IMR-90 (cell line): Measurements from ENCODE around the gene IP6K3. TPM values are rescaled to one million over a fixed set of nuclear protein-coding genes. Genes with fewer than 3 reads are reported as not detected.

Experiments used
- ATAC-seq: fragments of 200-7000 bp; cut with Tn5 transposase; 2 replicates; pipeline ENCODE4 v1.9.1; 2020; ENCODE audit warnings: low read depth, mild to moderate bottlenecking, moderate library complexity
- BruUV-seq: library from RNA; stranded (reverse); fragments of 400-500 nt; replicated peaks from 2 replicates; lab custom pipeline; 2021; lab: Mats Ljungman, UMichigan
- CTCF ChIA-PET: fragments of 300-600 bp; formaldehyde crosslinking; extraction: SDS; loops from one replicate; lab custom pipeline; 2021; ENCODE audit warnings: antibody characterized with exemption; lab: Yijun Ruan, JAX
- POLR2A ChIA-PET: fragments of 300-600 bp; sonication (Branson Sonifier 250); formaldehyde crosslinking; loops from one replicate; lab custom pipeline; 2022; ENCODE audit warnings: antibody characterized with exemption; ENCODE audit not compliant: unreplicated experiment; lab: Charles Lee
- DNase-seq: peaks from one replicate; pipeline ENCODE4 v3.0.0; 2013
- H2AFZ ChIP-seq: replicated peaks from 2 replicates; pipeline ENCODE3; 2013; ENCODE audit warnings: low read length, mild to moderate bottlenecking; ENCODE audit not compliant: poor library complexity
- H2AK5ac ChIP-seq: 2 replicates; pipeline ENCODE4 v1.6.1; 2013; ENCODE audit warnings: low read depth, low read length, inconsistent platforms
- H2AK9ac ChIP-seq: replicated peaks from 2 replicates; pipeline ENCODE3; 2013; ENCODE audit warnings: mild to moderate bottlenecking, low read depth, low read length, moderate library complexity; ENCODE audit not compliant: poor library complexity
- H2BK120ac ChIP-seq: 2 replicates; pipeline ENCODE4 v1.6.1; 2013; ENCODE audit warnings: low read depth, low read length, inconsistent platforms
- H2BK15ac ChIP-seq: 3 replicates; pipeline ENCODE4 v1.6.1; 2013; ENCODE audit warnings: low read depth, low read length, inconsistent platforms
- H2BK20ac ChIP-seq: 2 replicates; pipeline ENCODE4 v1.6.1; 2013; ENCODE audit warnings: low read depth, mild to moderate bottlenecking, inconsistent platforms, low read length, moderate library complexity
- H2BK5ac ChIP-seq: 2 replicates; pipeline ENCODE4 v1.6.1; 2013; ENCODE audit warnings: mild to moderate bottlenecking, low read depth, low read length, inconsistent platforms; ENCODE audit not compliant: poor library complexity, severe bottlenecking
- H3K14ac ChIP-seq: replicated peaks from 2 replicates; pipeline ENCODE4 v1.6.1; 2013; ENCODE audit warnings: low read depth, low read length, inconsistent platforms
- H3K18ac ChIP-seq: 2 replicates; pipeline ENCODE4 v1.6.1; 2013; ENCODE audit warnings: low read depth, low read length, control low read depth
- H3K23ac ChIP-seq: 2 replicates; pipeline ENCODE4 v1.6.1; 2013; ENCODE audit warnings: low read depth, low read length, inconsistent platforms
- H3K27ac ChIP-seq: 2 replicates; pipeline ENCODE4 v1.5.1; 2013; ENCODE audit warnings: mild to moderate bottlenecking, control low read depth, low read length; ENCODE audit not compliant: insufficient read depth
- H3K27me3 ChIP-seq: 2 replicates; pipeline ENCODE4 v1.6.1; 2013; ENCODE audit warnings: low read length; ENCODE audit not compliant: control insufficient read depth, insufficient read depth
- H3K36me3 ChIP-seq: 2 replicates; pipeline ENCODE4 v1.6.1; 2013; ENCODE audit warnings: low read length, mixed read lengths; ENCODE audit not compliant: control insufficient read depth, insufficient read depth
- H3K4ac ChIP-seq: 2 replicates; pipeline ENCODE4 v1.6.1; 2013; ENCODE audit warnings: low read depth, low read length, inconsistent platforms
- H3K4me1 ChIP-seq: 2 replicates; pipeline ENCODE4 v1.6.1; 2013; ENCODE audit warnings: low read length, mixed read lengths; ENCODE audit not compliant: control insufficient read depth, insufficient read depth
- H3K4me2 ChIP-seq: 2 replicates; pipeline ENCODE4 v1.6.1; 2013; ENCODE audit warnings: low read depth, mild to moderate bottlenecking, control low read depth, low read length, moderate library complexity
- H3K4me3 ChIP-seq: 2 replicates; pipeline ENCODE4 v1.5.1; 2013; ENCODE audit warnings: low read depth, mild to moderate bottlenecking, control low read depth, low read length, moderate library complexity; ENCODE audit not compliant: insufficient read depth
- H3K56ac ChIP-seq: 2 replicates; pipeline ENCODE4 v1.6.1; 2013; ENCODE audit warnings: low read length, inconsistent platforms; ENCODE audit not compliant: insufficient read depth; ENCODE audit errors: extremely low read depth
- H3K79me1 ChIP-seq, 2 experiments: 2 replicates each; pipeline ENCODE4 v1.6.1; 2013; ENCODE audit warnings: low read length in 2 of 2, inconsistent platforms in 1 of 2, low read depth in 1 of 2
- H3K9ac ChIP-seq: 2 replicates; pipeline ENCODE4 v1.6.1; 2013; ENCODE audit warnings: low read depth, low read length, control low read depth
- H3K9me1 ChIP-seq: 2 replicates; pipeline ENCODE4 v1.6.1; 2013; ENCODE audit warnings: low read length, inconsistent platforms; ENCODE audit not compliant: insufficient read depth
- H3K9me3 ChIP-seq: 2 replicates; pipeline ENCODE4 v1.6.1; 2013; ENCODE audit warnings: low read length; ENCODE audit not compliant: control insufficient read depth, insufficient read depth
- H4K20me1 ChIP-seq: 2 replicates; pipeline ENCODE4 v1.6.1; 2013; ENCODE audit warnings: low read length, inconsistent platforms; ENCODE audit not compliant: insufficient read depth
- H4K5ac ChIP-seq: 2 replicates; pipeline ENCODE4 v1.6.1; 2013; ENCODE audit warnings: mild to moderate bottlenecking, low read depth, low read length, control low read depth
- H4K8ac ChIP-seq, 2 experiments: 2 replicates each; pipeline ENCODE4 v1.6.1; 2013; ENCODE audit warnings: low read depth in 2 of 2, low read length in 2 of 2, control low read depth in 1 of 2, inconsistent platforms in 1 of 2
- H4K91ac ChIP-seq: 2 replicates; pipeline ENCODE4 v1.6.1; 2013; ENCODE audit warnings: low read depth, low read length, inconsistent platforms; ENCODE audit not compliant: insufficient read depth
- BHLHE40 ChIP-seq: fragments of 150-350 bp; IDR thresholded peaks from 2 replicates; pipeline ENCODE4 v1.6.1; 2016; ENCODE audit warnings: mild to moderate bottlenecking, low read depth, low read length
- CEBPB ChIP-seq: IDR thresholded peaks from 2 replicates; pipeline ENCODE4 v1.6.1; 2012; ENCODE audit warnings: low read depth, low read length, improper control_type of control experiment
- CHD1 ChIP-seq: IDR thresholded peaks from 2 replicates; pipeline ENCODE4 v1.6.1; 2012; ENCODE audit warnings: low read depth, low read length, improper control_type of control experiment
- CTCF ChIP-seq: conservative IDR thresholded peaks from 2 replicates; pipeline ENCODE4 v1.5.1; 2012; ENCODE audit warnings: mild to moderate bottlenecking, low read depth, low read length, improper control_type of control experiment
- ELK1 ChIP-seq: fragments of 150-350 bp; IDR thresholded peaks from 2 replicates; pipeline ENCODE4 v1.6.1; 2016; ENCODE audit warnings: low read depth, mild to moderate bottlenecking, low read length, moderate library complexity, borderline replicate concordance
- FOS ChIP-seq: fragments of 150-350 bp; IDR thresholded peaks from 2 replicates; pipeline ENCODE4 v1.6.1; 2016; ENCODE audit warnings: low read depth, low read length
- MAFK ChIP-seq: IDR thresholded peaks from 2 replicates; pipeline ENCODE4 v1.6.1; 2012; ENCODE audit warnings: low read depth, low read length, improper control_type of control experiment
- MAZ ChIP-seq: IDR thresholded peaks from 2 replicates; pipeline ENCODE4 v1.6.1; 2012; ENCODE audit warnings: low read depth, mild to moderate bottlenecking, low read length, improper control_type of control experiment, moderate library complexity, borderline replicate concordance
- MXI1 ChIP-seq: IDR thresholded peaks from 2 replicates; pipeline ENCODE4 v1.6.1; 2012; ENCODE audit warnings: low read depth, mild to moderate bottlenecking, low read length, moderate library complexity, borderline replicate concordance
- NFE2L2 ChIP-seq: fragments of 150-350 bp; IDR thresholded peaks from 2 replicates; pipeline ENCODE4 v1.6.1; 2016; ENCODE audit warnings: low read depth, mild to moderate bottlenecking, low read length
- POLR2A ChIP-seq: IDR thresholded peaks from 2 replicates; pipeline ENCODE4 v1.6.1; 2012; ENCODE audit warnings: mild to moderate bottlenecking, low read depth, low read length
- RAD21 ChIP-seq: IDR thresholded peaks from 2 replicates; pipeline ENCODE4 v1.6.1; 2012; ENCODE audit warnings: low read length, improper control_type of control experiment
- RCOR1 ChIP-seq: IDR thresholded peaks from 2 replicates; pipeline ENCODE4 v1.6.1; 2012; ENCODE audit warnings: mild to moderate bottlenecking, low read length, improper control_type of control experiment; ENCODE audit not compliant: insufficient replicate concordance
- SMC3 ChIP-seq: fragments of 150-350 bp; IDR thresholded peaks from 2 replicates; pipeline ENCODE4 v1.6.1; 2016; ENCODE audit warnings: low read depth, mild to moderate bottlenecking, antibody characterized with exemption, low read length, moderate library complexity
- USF2 ChIP-seq: fragments of 150-350 bp; IDR thresholded peaks from 2 replicates; pipeline ENCODE4 v1.6.1; 2017; ENCODE audit warnings: mild to moderate bottlenecking, antibody characterized with exemption, low read length, low read depth
- WGBS, 2 experiments: methylation state at CpG; one replicate each; pipeline versions ENCODE4 v1.1.5 to v1.1.7; 2013; ENCODE audit warnings: missing lambda C conversion rate in 2 of 2; ENCODE audit not compliant: insufficient read length in 1 of 2; ENCODE audit errors: extremely low coverage in 2 of 2; 5-methylcytosine and 5-hydroxymethylcytosine counted together
- dilution Hi-C: fragments of 300-500 bp; cut with HindIII; formaldehyde crosslinking; loops from one replicate; pipeline ENCODE4 v1.14.3; 2018; ENCODE audit warnings: low sequenced_read_pairs; ENCODE audit not compliant: unreplicated experiment
- in situ Hi-C: fragments of 300-500 bp; cut with MboI; formaldehyde crosslinking; loops from 3 replicates; pipeline ENCODE4 v1.14.3; 2019; ENCODE audit warnings: low sequenced_read_pairs, inconsistent platforms, mixed read lengths
- intact Hi-C: fragments of 100-400 bp; cut with micrococcal nuclease; formaldehyde crosslinking; loops from 2 replicates; pipeline ENCODE4 v1.10.0; 2022
- polyA plus RNA-seq, 3 experiments: library from polyadenylated mRNA; depleted of rRNA; stranded (reverse); fragments of >200 nt; gene quantifications; 2 replicates each; pipeline ENCODE4 v1.2.3, GENCODE V29; 2012; ENCODE audit warnings: low replicate concordance in 1 of 3
- total RNA-seq: library from RNA; depleted of rRNA; stranded (reverse); fragments of >200 nt; gene quantifications from 2 replicates; pipeline ENCODE4 v1.2.3, GENCODE V29; 2012

Gene IP6K3
- total and polyA plus RNA-seq, 2 of the 4 experiments (the other 2 are of a cell fraction), result 0.18 to 0.51 TPM

GRCh38 chr6:33689148-33689494, 57.6 kb downstream of the IP6K3 start:
- Histone ChIP-seq H3K4me3 (no peak overlapping the region), H3K23ac (no peak overlapping the region), H2BK5ac (no peak overlapping the region), H4K8ac (no peak overlapping the region), H3K9me1 (peaks cover 9% of the 10 kb centered on the region; the same call in 1 of the 2 replicates), H4K5ac (no peak overlapping the region), H3K4me1 (peaks cover 2% of the 10 kb centered on the region; the same call in 1 of the 2 replicates), H3K9me3 (no peaks in the 10 kb centered on the region), H3K14ac (no peak overlapping the region), H2BK120ac (no peak overlapping the region), H3K36me3 (peaks cover 13% of the 10 kb centered on the region), H2BK15ac (no peak overlapping the region), H3K18ac (no peak overlapping the region), H3K56ac (no peak overlapping the region), H3K79me1 (no peaks in the 10 kb centered on the region), H3K4me2 (no peak overlapping the region), H2AK9ac (no peak overlapping the region), H2AK5ac (no peak overlapping the region), H4K91ac (no peak overlapping the region), H3K27ac (no peak overlapping the region), H3K9ac (no peak overlapping the region), H2AFZ (no peak overlapping the region), H3K4ac (no peak overlapping the region), H4K20me1 (no peaks in the 10 kb centered on the region), H2BK20ac (no peak overlapping the region), H3K27me3 (no peaks in the 10 kb centered on the region)
- BruUV-seq, result no TSS peak
- WGBS, 2 experiments, result 92% methylated on average over 10 of the region's 12 CpGs; no CpG with 5 or more reads in 1 of the 2 experiments
- no peak for TF ChIP-seq NFE2L2
- no peak for TF ChIP-seq MAFK
- no peak for TF ChIP-seq RCOR1
- no peak for TF ChIP-seq USF2
- TF ChIP-seq BHLHE40, result no peak
- no peak for TF ChIP-seq MXI1
- TF ChIP-seq CEBPB, result no peak
- TF ChIP-seq CTCF, result no peak
- TF ChIP-seq RAD21, result no peak
- TF ChIP-seq SMC3, result no peak
- TF ChIP-seq MAZ, result no peak
- TF ChIP-seq ELK1, result no peak
- no peak for TF ChIP-seq FOS
- no peak for TF ChIP-seq CHD1
- no peak for TF ChIP-seq POLR2A
- ChIA-PET POLR2A (no interaction called here), CTCF (no interaction called here)
- in situ Hi-C loops (no loop called here), dilution Hi-C loops (no loop called here), intact Hi-C loops (no loop called here)
- no peak for ATAC-seq
- DNase-seq, result no peak
